ENCODE data around the gene OR2G2.

DNA sequence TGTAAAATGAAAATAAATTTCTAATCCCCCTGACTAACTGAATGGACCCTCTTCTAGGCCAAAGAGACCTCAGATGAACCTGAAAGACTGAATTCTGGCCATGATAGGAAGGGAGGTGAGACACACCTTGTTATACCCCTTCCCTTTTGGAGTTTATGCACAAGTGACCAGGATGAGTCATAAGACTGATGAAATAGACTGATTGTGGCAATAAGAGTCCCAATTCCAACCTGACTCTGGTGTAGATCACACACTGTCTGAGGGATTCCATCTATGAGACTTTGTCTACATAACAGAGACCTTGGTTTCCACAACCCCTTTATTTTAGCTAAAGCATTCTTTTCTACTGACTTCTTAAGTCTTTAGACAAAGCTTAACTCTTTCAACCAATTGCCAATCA lies 13.5 kb upstream of the OR2G2 start:
- TF ChIP-seq CTCF (IDR thresholded peaks at IDR 0.05) (no peak), POLR2A (IDR thresholded peaks at IDR 0.05) (no peak)
